A549 treated with AZD2906 at 1 μM for 4 hours (cell line): Measurements from ENCODE around the gene CLIC3. TPM values are rescaled to one million over a fixed set of nuclear protein-coding genes. Genes with fewer than 3 reads are reported as not detected.

Experiments
- total RNA-seq: library from RNA; stranded (reverse); fragments of 200-300 nt; extraction: Qiagen RNA extraction; gene quantifications from 5 replicates; pipeline ENCODE4 v1.2.3, GENCODE V29; 2022

Gene CLIC3, protein sequence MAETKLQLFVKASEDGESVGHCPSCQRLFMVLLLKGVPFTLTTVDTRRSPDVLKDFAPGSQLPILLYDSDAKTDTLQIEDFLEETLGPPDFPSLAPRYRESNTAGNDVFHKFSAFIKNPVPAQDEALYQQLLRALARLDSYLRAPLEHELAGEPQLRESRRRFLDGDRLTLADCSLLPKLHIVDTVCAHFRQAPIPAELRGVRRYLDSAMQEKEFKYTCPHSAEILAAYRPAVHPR
- 3.2 to 7.2 TPM (median 5.6 TPM) in 5 replicates for total RNA-seq

DNA sequence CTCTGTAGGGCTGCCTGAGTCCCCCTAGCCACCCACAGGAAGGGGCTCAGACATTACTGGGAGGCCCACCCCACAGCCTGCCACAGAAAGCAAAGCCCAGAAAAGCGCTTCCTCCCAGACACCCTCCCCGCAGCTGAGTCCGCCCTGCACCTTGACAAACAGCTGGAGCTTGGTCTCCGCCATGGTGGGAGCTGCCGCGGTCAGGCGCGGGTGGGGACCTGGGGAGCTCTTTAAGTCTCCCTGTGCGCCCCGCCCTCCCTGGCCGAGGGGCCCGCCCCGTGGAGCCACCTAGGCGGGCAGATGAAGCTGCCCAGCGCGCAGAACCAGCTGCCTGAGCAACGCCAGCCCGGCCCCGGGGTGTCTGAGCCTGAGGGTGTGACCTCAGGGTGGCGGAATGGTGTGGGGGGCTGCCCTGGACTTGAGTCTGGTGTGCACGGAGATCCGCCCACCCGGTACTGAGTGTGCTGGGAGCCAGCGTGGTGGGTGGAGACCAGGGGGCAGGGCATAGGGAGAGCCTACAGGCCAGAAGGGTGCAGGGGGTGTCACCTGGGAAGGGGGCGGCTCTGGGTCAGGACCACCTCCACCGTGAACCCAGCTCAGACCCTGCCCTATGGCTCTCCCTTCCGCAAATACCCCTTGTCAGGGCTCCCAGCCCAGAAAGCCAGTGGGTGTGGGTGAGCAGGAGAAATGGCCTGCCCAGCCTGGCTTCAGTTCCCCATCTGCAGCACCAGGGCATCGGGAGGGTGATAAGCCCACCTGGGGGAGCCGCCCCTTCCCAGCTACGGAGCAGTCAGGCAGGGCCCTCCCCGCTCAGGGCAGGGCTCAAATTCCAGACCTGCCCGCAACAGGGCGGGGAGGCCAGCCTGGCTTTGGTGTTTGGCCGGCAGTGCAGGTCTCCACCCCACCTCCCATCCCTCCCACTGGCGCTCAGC is at the start of gene CLIC3:
Gene CLIC3 (minus strand): TSS at position 208 of the 932 bp plus-strand sequence. CDS start 25 bp downstream, at position 183.

DNA sequence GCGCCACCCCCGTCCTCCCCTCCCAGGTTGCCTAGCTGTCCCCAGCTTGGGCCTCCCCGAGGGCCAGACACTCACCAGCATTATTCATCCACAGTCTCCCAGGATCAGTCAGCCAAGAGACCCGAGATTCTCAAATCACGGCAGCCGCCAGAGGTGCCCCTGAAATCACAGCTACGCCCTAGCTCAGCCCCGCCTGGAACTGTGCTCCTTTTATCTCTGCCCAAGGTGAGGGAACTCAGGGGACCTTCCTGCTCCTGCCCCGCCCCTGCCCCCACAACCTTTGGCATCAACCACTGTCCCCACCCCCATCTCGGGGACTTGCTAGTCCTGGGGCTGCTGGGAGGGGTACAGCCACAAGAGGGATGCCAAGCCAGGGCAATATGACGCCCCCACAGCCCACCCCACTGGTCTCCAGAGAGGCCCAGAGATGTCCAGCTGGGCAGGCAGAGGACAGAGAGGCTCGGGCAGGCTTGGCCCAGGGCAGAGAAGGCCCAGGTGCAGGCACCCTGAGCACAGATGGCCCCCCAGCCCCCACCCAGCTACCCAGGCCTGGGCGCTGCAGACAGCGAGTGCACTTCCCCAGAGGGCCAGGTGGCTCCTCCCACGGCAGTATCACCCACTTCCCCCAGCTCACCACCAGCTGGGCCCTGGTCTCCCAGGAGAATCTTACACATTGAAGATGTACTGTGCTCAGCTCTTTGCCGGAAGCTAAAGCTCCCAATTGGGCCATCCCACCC is 35.7 kb upstream of the CLIC3 start, which contains the start of gene FUT7:
Gene FUT7 (minus strand): TSS at position 185 of the 737 bp plus-strand sequence. CDS start 97 bp downstream, at position 88.

DNA sequence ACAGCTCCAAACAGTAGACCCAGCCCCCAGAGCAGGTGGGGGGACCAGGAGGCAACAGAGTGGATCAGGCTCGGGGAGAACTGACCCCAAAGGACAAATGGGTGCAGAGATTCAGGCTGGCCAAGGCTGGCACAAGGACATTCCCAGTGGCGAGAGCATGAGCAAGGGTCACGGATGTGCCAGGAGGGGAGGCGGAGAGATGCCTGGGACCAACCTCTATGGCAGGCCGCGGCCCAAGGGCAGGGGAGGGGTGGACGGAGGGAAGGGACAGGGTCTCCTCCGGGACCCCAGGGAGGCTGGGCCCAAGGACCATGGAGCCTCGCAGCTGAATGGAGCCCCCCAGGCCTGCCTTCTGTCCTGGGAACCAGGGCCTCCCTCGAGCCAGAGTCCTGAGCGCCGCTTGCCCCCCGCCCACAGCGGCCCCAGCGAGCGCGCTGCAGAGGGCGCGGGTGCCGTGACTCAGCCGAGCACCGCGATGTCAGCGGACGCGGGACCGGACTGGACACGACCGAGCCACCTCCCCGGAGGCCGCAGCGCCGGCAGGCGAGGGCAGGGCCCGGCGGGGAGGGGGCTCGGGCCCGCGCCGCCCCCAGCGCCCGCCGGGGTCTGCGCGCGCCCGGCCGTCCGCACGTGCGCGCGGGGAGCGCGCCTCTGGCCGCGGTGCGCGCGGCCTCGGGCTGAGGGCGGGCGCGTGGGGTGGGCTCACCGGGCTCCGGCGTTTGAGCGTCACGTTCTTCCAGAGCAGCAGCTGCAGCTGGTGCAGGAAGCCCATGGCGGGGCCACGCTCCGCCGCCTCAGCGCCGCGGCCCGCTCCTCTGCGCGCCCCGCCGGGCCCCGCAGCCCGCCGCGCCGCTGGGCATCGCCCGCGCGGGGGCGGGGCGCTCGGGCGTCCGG is 31.2 kb upstream of the CLIC3 start, which contains the start of gene ABCA2:
Gene ABCA2 (minus strand): TSS at position 869 of the 894 bp plus-strand sequence. CDS start 97 bp downstream, at position 772.

DNA sequence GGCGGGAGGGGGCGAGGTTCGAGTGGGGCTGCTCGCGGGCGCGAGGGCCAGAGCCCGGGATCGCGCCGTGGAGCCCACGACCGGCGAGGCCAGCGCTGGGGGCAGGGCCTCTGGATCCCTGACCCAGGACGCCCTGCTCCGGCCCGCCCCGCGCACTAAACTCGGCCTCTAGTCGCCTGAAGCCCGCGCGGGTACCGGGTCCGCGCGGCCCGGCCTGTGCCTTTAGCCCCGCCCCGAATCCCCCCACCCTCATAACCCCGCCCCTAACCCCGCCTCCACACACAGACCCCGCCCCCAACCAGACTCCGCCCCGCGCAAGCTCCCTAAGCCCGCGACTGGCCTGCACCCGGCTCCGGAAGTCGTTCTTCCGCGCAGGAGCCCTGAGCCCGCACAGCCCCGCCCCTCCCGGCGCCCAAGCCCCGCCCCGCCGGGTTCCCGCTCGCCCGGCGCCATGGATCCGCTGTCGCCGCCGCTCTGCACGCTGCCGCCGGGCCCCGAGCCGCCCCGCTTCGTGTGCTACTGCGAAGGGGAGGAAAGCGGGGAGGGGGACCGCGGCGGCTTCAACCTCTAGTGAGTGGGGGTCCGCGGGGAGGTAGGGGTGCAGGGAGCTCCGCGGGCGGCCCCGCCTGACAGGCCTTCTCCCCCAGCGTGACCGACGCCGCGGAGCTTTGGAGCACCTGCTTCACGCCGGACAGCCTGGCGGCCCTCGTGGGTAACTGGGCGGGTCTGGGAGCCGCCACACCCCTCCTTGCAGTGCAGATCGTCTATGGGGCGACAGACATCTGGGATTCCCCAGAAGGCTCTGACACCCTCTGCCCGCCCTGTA is 4.2 kb downstream of the CLIC3 start, which contains the start of gene PAXX:
Gene PAXX (plus strand): TSS at position 430 of the 826 bp plus-strand sequence. CDS start 22 bp downstream, at position 452.

DNA sequence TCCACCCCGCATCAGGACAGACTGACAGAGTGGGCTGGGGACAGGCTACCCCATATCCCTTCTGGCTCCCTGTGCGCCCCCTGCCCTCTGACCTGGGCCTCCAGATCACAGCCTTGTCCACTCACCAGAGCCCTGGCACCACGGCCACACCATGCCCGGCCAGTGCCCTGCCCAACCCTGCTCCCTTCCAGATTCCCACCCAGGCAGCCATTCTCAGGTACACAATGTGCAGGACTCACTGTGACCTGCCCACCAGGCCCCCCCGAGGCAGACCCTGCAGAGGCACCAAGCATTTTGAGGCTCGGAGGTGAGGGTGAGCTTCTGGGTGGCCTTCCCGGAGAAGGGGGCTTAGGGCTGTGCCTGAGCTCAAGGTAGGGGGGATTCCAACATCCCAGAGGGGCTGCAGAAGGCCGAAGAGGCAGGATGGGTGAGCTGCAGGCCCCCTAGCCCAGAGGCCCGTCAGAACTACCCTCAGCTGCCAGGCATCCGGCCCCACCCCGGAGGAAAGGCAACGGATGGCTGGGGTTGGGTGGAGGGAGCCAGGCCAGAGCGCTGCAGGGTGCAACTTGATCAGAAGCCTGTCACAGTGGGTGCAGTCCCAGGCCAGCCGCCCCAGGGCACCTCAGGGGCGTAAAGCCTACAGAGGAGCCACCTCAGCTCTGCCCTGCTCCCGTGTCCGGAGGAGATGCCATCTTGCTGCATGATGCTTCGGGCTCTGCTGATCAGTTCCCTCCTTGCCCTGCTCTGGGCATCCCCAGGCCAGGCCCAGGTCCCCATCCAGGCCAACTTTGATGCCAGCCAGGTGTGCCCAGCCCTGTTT is 13.9 kb downstream of the CLIC3 start, which contains the start of gene LCNL1:
Gene LCNL1 (plus strand): TSS at position 762 of the 820 bp plus-strand sequence. CDS start 594 bp downstream, outside the sequence.

DNA sequence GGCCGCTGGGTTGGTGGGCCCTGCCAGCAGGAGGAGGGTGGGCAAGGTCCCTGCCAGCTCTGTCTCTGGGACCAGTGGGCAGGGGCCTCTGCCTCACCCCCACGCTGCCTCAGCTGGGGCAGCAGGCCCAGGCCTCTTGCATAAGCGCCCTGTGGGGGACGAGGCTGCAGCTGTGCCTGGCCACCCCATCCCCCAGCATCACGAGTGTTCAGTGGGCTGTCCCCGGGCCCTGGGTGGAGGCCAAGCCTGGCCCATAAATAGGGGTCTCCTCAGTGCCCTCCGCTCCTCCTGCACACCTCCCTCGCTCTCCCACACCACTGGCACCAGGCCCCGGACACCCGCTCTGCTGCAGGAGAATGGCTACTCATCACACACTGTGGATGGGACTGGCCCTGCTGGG is 19.1 kb downstream of the CLIC3 start, which contains the start of gene PTGDS:
Gene PTGDS (plus strand): TSS at position 282 of the 400 bp plus-strand sequence. CDS start 75 bp downstream, at position 357.

DNA sequence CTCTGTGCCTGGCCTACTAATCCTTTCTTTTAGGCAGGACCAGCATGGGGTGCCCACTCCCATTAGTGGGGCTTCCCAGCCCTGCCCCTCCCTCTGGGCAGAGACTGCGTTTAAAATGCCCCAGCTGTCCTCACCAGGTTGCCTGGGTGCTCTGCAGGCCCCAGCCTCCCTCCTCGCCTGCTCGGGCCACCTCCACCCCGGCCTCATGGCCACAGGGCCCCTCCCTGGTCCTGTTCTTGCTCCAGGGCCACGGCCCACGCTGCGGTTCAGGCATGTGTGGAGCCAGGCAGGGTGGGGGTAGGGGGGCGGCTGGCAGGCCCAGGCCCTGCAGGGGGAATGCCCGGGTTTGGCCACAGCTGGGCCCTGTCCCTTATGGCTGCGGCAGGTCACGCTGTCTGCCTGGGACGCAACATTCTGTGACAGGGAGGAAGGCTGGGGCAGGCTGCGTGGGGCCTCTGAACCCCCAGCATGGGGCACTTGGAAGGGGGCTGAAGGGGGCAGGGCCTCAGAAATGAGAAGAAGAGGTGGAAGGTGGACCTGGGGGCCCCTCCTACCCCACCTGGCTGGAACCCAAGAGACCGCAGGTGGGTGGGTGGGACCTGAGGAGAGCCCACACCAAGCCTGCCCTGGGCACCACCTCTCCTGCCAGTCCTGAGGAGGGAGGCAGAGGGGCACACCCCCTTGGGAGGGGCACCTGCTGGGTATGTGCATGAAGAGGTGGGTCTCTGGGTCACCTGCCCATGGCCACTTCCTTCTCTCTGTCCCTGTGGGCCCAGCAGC is 44.6 kb downstream of the CLIC3 start, which contains the start of gene LCN12:
Gene LCN12 (plus strand): TSS at position 733 of the 780 bp plus-strand sequence. CDS start 55 bp downstream, outside the sequence.

Other genes starting within 250 kb of the CLIC3 start
- not detected in 5 replicates for gene LCN6, start 248.0 kb downstream of the CLIC3 start, total RNA-seq
- not detected in 5 replicates for gene LCN8, start 238.3 kb downstream of the CLIC3 start, total RNA-seq
- 0.05 to 0.09 TPM (median 0.09 TPM) in 3 of 5 replicates, not detected in the others for gene LCN15, start 232.1 kb downstream of the CLIC3 start, total RNA-seq
- 64.4 to 82.3 TPM (median 79.7 TPM) in 5 replicates for gene TMEM141, start 205.2 kb downstream of the CLIC3 start, total RNA-seq
- 0.19 to 0.38 TPM (median 0.28 TPM) in 5 replicates for gene CCDC183, start 200.2 kb downstream of the CLIC3 start, total RNA-seq
- gene RABL6, start 188.6 kb downstream of the CLIC3 start, total RNA-seq = 63.0 to 83.9 TPM (median 80.3 TPM) in 5 replicates
- 3.7 to 4.5 TPM (median 4.1 TPM) in 5 replicates for gene AJM1, start 154.1 kb downstream of the CLIC3 start, total RNA-seq
- 250 to 343 TPM (median 299 TPM) in 5 replicates for gene PHPT1, start 147.2 kb downstream of the CLIC3 start, total RNA-seq
- 1.5 to 4.6 TPM (median 3.8 TPM) in 5 replicates for gene MAMDC4, start 144.2 kb downstream of the CLIC3 start, total RNA-seq
- gene EDF1, start 130.3 kb downstream of the CLIC3 start, total RNA-seq = 415 to 505 TPM (median 466 TPM) in 5 replicates
- 37.2 to 59.4 TPM (median 50.2 TPM) in 5 replicates for gene TRAF2, start 110.1 kb downstream of the CLIC3 start, total RNA-seq
- 65.5 to 105 TPM (median 98.0 TPM) in 5 replicates for gene FBXW5, start 51.8 kb downstream of the CLIC3 start, total RNA-seq
- 0.87 to 1.4 TPM (median 1.3 TPM) in 5 replicates for gene C8G, start 51.3 kb downstream of the CLIC3 start, total RNA-seq
- 0.58 to 2.4 TPM (median 1.5 TPM) in 5 replicates for gene LCN12, start 44.3 kb downstream of the CLIC3 start, total RNA-seq
- 0.47 to 1.4 TPM (median 0.62 TPM) in 5 replicates for gene PTGDS, start 19.1 kb downstream of the CLIC3 start, total RNA-seq
- 0.07 to 0.24 TPM (median 0.18 TPM) in 5 replicates for gene LCNL1, start 13.6 kb downstream of the CLIC3 start, total RNA-seq
- 42.6 to 85.1 TPM (median 74.1 TPM) in 5 replicates for gene PAXX, start 4.1 kb downstream of the CLIC3 start, total RNA-seq
- gene ABCA2, start 31.7 kb upstream of the CLIC3 start, total RNA-seq = 19.1 to 28.9 TPM (median 24.6 TPM) in 5 replicates
- 0.06 to 0.07 TPM (median 0.06 TPM) in 4 of 5 replicates, not detected in the other for gene FUT7, start 35.5 kb upstream of the CLIC3 start, total RNA-seq
- 37.5 to 92.6 TPM (median 80.3 TPM) in 5 replicates for gene NPDC1, start 49.6 kb upstream of the CLIC3 start, total RNA-seq
- 2.9 to 6.2 TPM (median 5.7 TPM) in 5 replicates for gene ENTPD2, start 57.5 kb upstream of the CLIC3 start, total RNA-seq
- 14.8 to 26.1 TPM (median 23.7 TPM) in 5 replicates for gene SAPCD2, start 74.0 kb upstream of the CLIC3 start, total RNA-seq
- gene UAP1L1, start 80.9 kb upstream of the CLIC3 start, total RNA-seq = 8.9 to 14.8 TPM (median 10.9 TPM) in 5 replicates
- 44.5 to 54.0 TPM (median 52.2 TPM) in 5 replicates for gene MAN1B1, start 90.4 kb upstream of the CLIC3 start, total RNA-seq
- gene DPP7, start 118.2 kb upstream of the CLIC3 start, total RNA-seq = 66.9 to 123 TPM (median 112 TPM) in 5 replicates
- 0.11 to 0.91 TPM (median 0.63 TPM) in 5 replicates for gene GRIN1, start 142.6 kb upstream of the CLIC3 start, total RNA-seq
- gene LRRC26, start 173.5 kb upstream of the CLIC3 start, total RNA-seq = 0.39 to 1.9 TPM (median 1.2 TPM) in 5 replicates
- not detected in 5 replicates for gene TMEM210, start 175.5 kb upstream of the CLIC3 start, total RNA-seq
- gene ANAPC2, start 192.0 kb upstream of the CLIC3 start, total RNA-seq = 21.8 to 36.5 TPM (median 33.4 TPM) in 5 replicates
- gene SSNA1, start 192.1 kb upstream of the CLIC3 start, total RNA-seq = 98.0 to 157 TPM (median 144 TPM) in 5 replicates
- gene TPRN, start 204.2 kb upstream of the CLIC3 start, total RNA-seq = 8.2 to 12.3 TPM (median 11.7 TPM) in 5 replicates
- 35.4 to 47.2 TPM (median 45.3 TPM) in 5 replicates for gene TMEM203, start 209.1 kb upstream of the CLIC3 start, total RNA-seq
- gene NDOR1, start 209.1 kb upstream of the CLIC3 start, total RNA-seq = 11.5 to 17.4 TPM (median 15.7 TPM) in 5 replicates
- gene RNF208, start 225.7 kb upstream of the CLIC3 start, total RNA-seq = 0.91 to 2.8 TPM (median 2.1 TPM) in 5 replicates
- gene CYSRT1, start 228.6 kb upstream of the CLIC3 start, total RNA-seq = 3.0 to 5.0 TPM (median 5.0 TPM) in 5 replicates
- gene RNF224, start 230.9 kb upstream of the CLIC3 start, total RNA-seq = 0.12 to 0.38 TPM (median 0.25 TPM) in 5 replicates
- 0.03 to 0.15 TPM (median 0.10 TPM) in 4 of 5 replicates, not detected in the other for gene SLC34A3, start 234.3 kb upstream of the CLIC3 start, total RNA-seq
- 633 to 818 TPM (median 765 TPM) in 5 replicates for gene TUBB4B, start 244.7 kb upstream of the CLIC3 start, total RNA-seq